ENCODE measurements around the gene THOC1.

THOC1 gene

GRCh38 chr18:275486-275885 lies 7.6 kb upstream of the THOC1 start:
- DNase-seq: no peak

GRCh38 chr18:274313-274712 lies 6.5 kb upstream of the THOC1 start:
- DNase-seq: no peak

- no peak for DNase-seq
Observed at GRCh38 chr18:273525-273924, 5.7 kb upstream of the THOC1 start.

- no peak for DNase-seq
Observed at GRCh38 chr18:272650-273049, 4.8 kb upstream of the THOC1 start.

GRCh38 chr18:269480-270095 lies 1.7 kb upstream of the THOC1 start:
- no peak for DNase-seq

- no peak for DNase-seq
Observed at GRCh38 chr18:267380-267687, 513 bp downstream of the THOC1 start.

- DNase-seq: no peak
Observed at GRCh38 chr18:261398-262073, 6.3 kb downstream of the THOC1 start.

GRCh38 chr18:260547-260946 lies 7.3 kb downstream of the THOC1 start:
- no peak for DNase-seq

GRCh38 chr18:255171-255570 lies 12.7 kb downstream of the THOC1 start:
- no peak for DNase-seq

GRCh38 chr18:253121-253520 lies 14.7 kb downstream of the THOC1 start:
- DNase-seq: no peak

- DNase-seq: no peak
Observed at GRCh38 chr18:251572-251971, 16.3 kb downstream of the THOC1 start.

- DNase-seq: no peak
Observed at GRCh38 chr18:250685-251084, 17.2 kb downstream of the THOC1 start.

GRCh38 chr18:248053-248452 lies 19.8 kb downstream of the THOC1 start:
- no peak for DNase-seq

GRCh38 chr18:245282-245847 lies 22.5 kb downstream of the THOC1 start:
- DNase-seq: no peak

- DNase-seq: no peak
Observed at GRCh38 chr18:240175-240574, 27.7 kb downstream of the THOC1 start.

GRCh38 chr18:231563-231962 lies 36.3 kb downstream of the THOC1 start:
- DNase-seq: no peak

GRCh38 chr18:228586-228985 lies 39.3 kb downstream of the THOC1 start:
- DNase-seq: no peak

GRCh38 chr18:227902-228301 lies 39.9 kb downstream of the THOC1 start:
- no peak for DNase-seq

GRCh38 chr18:227374-227773 lies 40.5 kb downstream of the THOC1 start:
- DNase-seq: no peak

- DNase-seq: no peak
Observed at GRCh38 chr18:225745-226144, 42.1 kb downstream of the THOC1 start.

GRCh38 chr18:220708-221107 lies 47.1 kb downstream of the THOC1 start:
- DNase-seq: no peak

- no peak for DNase-seq
Observed at GRCh38 chr18:217532-218336, 50.1 kb downstream of the THOC1 start.

GRCh38 chr18:215448-216010 lies 52.3 kb downstream of the THOC1 start:
- no peak for DNase-seq

GRCh38 chr18:213966-214365 lies 53.9 kb downstream of the THOC1 start:
- no peak for DNase-seq

All from right hindlimb (tissue), 1 donor.